Astrocyte (in vitro differentiated cells and primary cell): Measurements from ENCODE around the gene ANXA2R.
"Not testable (repeated sequence)": the region's sequence is repeated elsewhere in the genome, so short reads cannot be mapped to it uniquely, and the experiment has no call there.

Experiments
- EZH2 ChIP-seq: IDR thresholded peaks from 2 replicates; pipeline ENCODE4 v1.6.1; 2012; ENCODE audit warnings: mild to moderate bottlenecking, low read length, inconsistent platforms; ENCODE audit not compliant: insufficient read depth
- TF ChIP-seq, protein P1 (sequence below): IDR thresholded peaks from 2 replicates; pipeline ENCODE4 v1.5.1; 2011; ENCODE audit warnings: low read depth, mild to moderate bottlenecking, inconsistent platforms, low read length, moderate library complexity; ENCODE audit not compliant: insufficient read depth

DNA sequence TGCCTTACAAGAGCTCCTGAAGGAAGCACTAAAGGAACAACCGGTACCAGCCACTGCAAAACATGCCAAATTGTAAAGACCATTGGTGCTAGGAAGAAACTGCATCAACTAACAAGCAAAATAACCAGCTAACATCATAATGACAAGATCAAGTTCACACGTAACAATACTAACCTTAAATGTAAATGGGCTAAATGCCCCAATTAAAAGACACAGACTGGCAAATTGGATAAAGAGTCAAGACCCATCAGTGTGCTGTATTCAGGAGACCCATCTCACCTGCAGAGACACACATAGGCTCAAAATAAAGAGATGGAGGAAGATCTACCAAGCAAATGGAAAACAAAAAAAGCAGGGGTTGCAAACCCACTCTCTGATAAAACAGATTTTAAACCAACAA, 15.0 kb upstream of the ANXA2R start:
- TF ChIP-seq, protein P1, sequence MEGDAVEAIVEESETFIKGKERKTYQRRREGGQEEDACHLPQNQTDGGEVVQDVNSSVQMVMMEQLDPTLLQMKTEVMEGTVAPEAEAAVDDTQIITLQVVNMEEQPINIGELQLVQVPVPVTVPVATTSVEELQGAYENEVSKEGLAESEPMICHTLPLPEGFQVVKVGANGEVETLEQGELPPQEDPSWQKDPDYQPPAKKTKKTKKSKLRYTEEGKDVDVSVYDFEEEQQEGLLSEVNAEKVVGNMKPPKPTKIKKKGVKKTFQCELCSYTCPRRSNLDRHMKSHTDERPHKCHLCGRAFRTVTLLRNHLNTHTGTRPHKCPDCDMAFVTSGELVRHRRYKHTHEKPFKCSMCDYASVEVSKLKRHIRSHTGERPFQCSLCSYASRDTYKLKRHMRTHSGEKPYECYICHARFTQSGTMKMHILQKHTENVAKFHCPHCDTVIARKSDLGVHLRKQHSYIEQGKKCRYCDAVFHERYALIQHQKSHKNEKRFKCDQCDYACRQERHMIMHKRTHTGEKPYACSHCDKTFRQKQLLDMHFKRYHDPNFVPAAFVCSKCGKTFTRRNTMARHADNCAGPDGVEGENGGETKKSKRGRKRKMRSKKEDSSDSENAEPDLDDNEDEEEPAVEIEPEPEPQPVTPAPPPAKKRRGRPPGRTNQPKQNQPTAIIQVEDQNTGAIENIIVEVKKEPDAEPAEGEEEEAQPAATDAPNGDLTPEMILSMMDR: not testable (repeated sequence)
- TF ChIP-seq EZH2: not testable (repeated sequence)
